Renal pelvis (tissue), 4 donors: ENCODE results near the gene LARGE1. TPM values are rescaled to one million over a fixed set of nuclear protein-coding genes. Genes with fewer than 3 reads are reported as not detected.
"Not testable (repeated sequence)": the region's sequence is repeated elsewhere in the genome, so short reads cannot be mapped to it uniquely, and the experiment has no call there.

ENCODE experiments used
- DNase-seq: peaks from one replicate; pipeline ENCODE4 v3.0.0-alpha.2; 2013
- polyA plus RNA-seq, 3 donors: library from polyadenylated mRNA; unstranded; fragments of 120-200 nt; gene quantifications; one replicate each; pipeline ENCODE4 v1.2.1, GENCODE V29; 2013; ENCODE audit not compliant: insufficient read length in 3 of 3

Gene LARGE1
- polyA plus RNA-seq, 3 donors: 27.6 to 31.2 (median 28.1) TPM

- DNase-seq: no peak
Measured at GRCh38 chr22:33487041-33487716, 433.1 kb downstream of the LARGE1 start.

GRCh38 chr22:33481550-33481949, 438.7 kb downstream of the LARGE1 start:
- DNase-seq: no peak

- DNase-seq: no peak
Measured at GRCh38 chr22:33477120-33478111, 442.9 kb downstream of the LARGE1 start.

GRCh38 chr22:33476716-33477115, 443.6 kb downstream of the LARGE1 start:
- DNase-seq: no peak

- DNase-seq: no peak
Measured at GRCh38 chr22:33476206-33476605, 444.1 kb downstream of the LARGE1 start.

- DNase-seq: no peak
Measured at GRCh38 chr22:33474587-33474986, 445.7 kb downstream of the LARGE1 start.

- no peak for DNase-seq
Measured at GRCh38 chr22:33472462-33473344, 447.6 kb downstream of the LARGE1 start.

- DNase-seq: no peak
Measured at GRCh38 chr22:33470456-33470855, 449.8 kb downstream of the LARGE1 start.

- DNase-seq: no peak
Measured at GRCh38 chr22:33467620-33468095, 452.6 kb downstream of the LARGE1 start.

- no peak for DNase-seq
Measured at GRCh38 chr22:33467080-33467479, 453.2 kb downstream of the LARGE1 start.

GRCh38 chr22:33465554-33465953, 454.7 kb downstream of the LARGE1 start:
- DNase-seq: no peak

GRCh38 chr22:33464698-33465097, 455.6 kb downstream of the LARGE1 start:
- DNase-seq: no peak

- no peak for DNase-seq
Measured at GRCh38 chr22:33461698-33462434, 458.4 kb downstream of the LARGE1 start.

- not testable (repeated sequence) for DNase-seq
Measured at GRCh38 chr22:33461245-33461644, 459.0 kb downstream of the LARGE1 start.

- DNase-seq: no peak
Measured at GRCh38 chr22:33459137-33459536, 461.1 kb downstream of the LARGE1 start.

- DNase-seq: no peak
Measured at GRCh38 chr22:33456511-33456910, 463.8 kb downstream of the LARGE1 start.

GRCh38 chr22:33455036-33455435, 465.2 kb downstream of the LARGE1 start:
- no peak for DNase-seq

- no peak for DNase-seq
Measured at GRCh38 chr22:33451866-33452469, 468.3 kb downstream of the LARGE1 start.

GRCh38 chr22:33450756-33451155, 469.5 kb downstream of the LARGE1 start:
- DNase-seq: no peak

- DNase-seq: no peak
Measured at GRCh38 chr22:33447733-33448132, 472.5 kb downstream of the LARGE1 start.

GRCh38 chr22:33443683-33444082, 476.6 kb downstream of the LARGE1 start:
- DNase-seq: no peak
